ENCODE data around the gene HSPA1L.

HSPA1L gene

DNA sequence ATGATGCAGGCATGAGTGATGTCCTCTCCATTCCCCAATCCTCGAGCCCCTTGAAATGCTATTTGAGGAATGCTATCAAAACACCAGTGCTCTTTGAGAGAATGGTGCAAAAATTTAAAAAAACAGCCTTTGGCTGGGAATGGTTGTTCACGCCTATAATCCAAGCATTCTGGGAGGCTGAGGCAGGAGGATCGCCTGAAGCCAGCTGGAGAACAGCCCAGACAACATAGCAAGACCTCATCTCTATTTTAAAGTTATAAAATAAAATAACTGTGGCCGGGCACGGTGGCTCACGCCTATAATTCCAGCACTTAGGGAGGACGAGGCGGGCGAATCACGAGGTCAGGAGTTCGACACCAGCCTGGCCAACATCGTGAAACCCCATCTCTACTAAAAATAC lies 15.3 kb downstream of the HSPA1L start:
- Mint-ChIP-seq H3K4me1 (peaks cover 6% of the 10 kb centered on the region), H3K36me3 (ENCODE audit: low read depth) (peaks cover 23% of the 10 kb centered on the region), H3K27me3 (ENCODE audit: low read depth, poor library complexity) (no peaks in the 10 kb centered on the region), H3K9me3 (no peaks in the 10 kb centered on the region), H3K27ac (no peak overlapping the region), H3K4me3 (no peak overlapping the region)
- TF ChIP-seq, protein P1, sequence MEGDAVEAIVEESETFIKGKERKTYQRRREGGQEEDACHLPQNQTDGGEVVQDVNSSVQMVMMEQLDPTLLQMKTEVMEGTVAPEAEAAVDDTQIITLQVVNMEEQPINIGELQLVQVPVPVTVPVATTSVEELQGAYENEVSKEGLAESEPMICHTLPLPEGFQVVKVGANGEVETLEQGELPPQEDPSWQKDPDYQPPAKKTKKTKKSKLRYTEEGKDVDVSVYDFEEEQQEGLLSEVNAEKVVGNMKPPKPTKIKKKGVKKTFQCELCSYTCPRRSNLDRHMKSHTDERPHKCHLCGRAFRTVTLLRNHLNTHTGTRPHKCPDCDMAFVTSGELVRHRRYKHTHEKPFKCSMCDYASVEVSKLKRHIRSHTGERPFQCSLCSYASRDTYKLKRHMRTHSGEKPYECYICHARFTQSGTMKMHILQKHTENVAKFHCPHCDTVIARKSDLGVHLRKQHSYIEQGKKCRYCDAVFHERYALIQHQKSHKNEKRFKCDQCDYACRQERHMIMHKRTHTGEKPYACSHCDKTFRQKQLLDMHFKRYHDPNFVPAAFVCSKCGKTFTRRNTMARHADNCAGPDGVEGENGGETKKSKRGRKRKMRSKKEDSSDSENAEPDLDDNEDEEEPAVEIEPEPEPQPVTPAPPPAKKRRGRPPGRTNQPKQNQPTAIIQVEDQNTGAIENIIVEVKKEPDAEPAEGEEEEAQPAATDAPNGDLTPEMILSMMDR (IDR thresholded peaks at IDR 0.05): no peak
- DNase-seq: no peak

DNA sequence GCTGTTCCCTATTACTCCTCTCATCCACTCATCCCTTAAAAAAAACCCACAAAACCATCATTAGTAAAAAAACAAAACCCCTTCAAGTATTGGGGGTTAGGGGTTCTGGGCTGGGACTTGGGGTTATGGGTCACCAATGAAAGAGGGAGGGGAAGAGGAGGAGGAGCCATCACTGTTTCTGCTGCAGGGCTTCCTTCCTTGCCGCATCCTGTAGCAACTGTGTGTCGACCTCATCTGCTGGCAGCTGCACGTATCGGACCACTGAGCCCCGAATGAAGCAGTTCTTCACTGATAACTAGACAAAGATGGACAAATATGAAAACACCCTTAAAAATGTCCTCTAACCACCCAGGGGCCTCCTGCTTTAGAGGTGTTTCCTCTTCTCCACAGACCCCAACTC lies 17.5 kb downstream of the HSPA1L start:
- DNase-seq: no peak
- Mint-ChIP-seq H3K27ac (peak overlapping the region; percentile 96), H3K4me1 (peaks cover 28% of the 10 kb centered on the region), H3K4me3 (no peak overlapping the region), H3K9me3 (no peaks in the 10 kb centered on the region), H3K36me3 (ENCODE audit: low read depth) (peaks cover 20% of the 10 kb centered on the region), H3K27me3 (ENCODE audit: low read depth, poor library complexity) (no peaks in the 10 kb centered on the region)
- TF ChIP-seq, protein P1 (IDR thresholded peaks at IDR 0.05): no peak

DNA sequence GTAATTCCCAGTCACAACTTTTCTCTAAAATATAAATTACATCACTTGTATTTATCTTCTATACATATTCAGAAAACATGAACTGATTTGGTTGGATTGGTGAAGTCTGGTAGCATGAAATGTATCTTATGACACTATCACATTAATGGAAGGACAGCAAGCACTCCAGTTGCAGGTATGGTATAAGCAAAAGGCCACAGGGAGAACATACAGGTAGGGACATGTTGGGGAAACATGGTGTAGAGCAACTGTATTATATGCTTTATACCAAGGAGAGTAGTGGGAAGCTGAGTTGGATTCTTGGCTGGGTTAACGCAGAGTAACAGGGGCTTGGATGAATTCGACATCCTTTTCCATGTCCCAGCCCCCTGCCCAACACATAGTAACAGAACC lies 18.1 kb downstream of the HSPA1L start:
- TF ChIP-seq, protein P1 (IDR thresholded peaks at IDR 0.05): no peak
- Mint-ChIP-seq H3K9me3 (no peaks in the 10 kb centered on the region), H3K27ac (peak overlapping the region; percentile 96), H3K36me3 (ENCODE audit: low read depth) (peaks cover 21% of the 10 kb centered on the region), H3K4me1 (peaks cover 34% of the 10 kb centered on the region), H3K27me3 (ENCODE audit: low read depth, poor library complexity) (no peaks in the 10 kb centered on the region), H3K4me3 (peak overlapping the region; percentile 38)
- DNase-seq: no peak

DNA sequence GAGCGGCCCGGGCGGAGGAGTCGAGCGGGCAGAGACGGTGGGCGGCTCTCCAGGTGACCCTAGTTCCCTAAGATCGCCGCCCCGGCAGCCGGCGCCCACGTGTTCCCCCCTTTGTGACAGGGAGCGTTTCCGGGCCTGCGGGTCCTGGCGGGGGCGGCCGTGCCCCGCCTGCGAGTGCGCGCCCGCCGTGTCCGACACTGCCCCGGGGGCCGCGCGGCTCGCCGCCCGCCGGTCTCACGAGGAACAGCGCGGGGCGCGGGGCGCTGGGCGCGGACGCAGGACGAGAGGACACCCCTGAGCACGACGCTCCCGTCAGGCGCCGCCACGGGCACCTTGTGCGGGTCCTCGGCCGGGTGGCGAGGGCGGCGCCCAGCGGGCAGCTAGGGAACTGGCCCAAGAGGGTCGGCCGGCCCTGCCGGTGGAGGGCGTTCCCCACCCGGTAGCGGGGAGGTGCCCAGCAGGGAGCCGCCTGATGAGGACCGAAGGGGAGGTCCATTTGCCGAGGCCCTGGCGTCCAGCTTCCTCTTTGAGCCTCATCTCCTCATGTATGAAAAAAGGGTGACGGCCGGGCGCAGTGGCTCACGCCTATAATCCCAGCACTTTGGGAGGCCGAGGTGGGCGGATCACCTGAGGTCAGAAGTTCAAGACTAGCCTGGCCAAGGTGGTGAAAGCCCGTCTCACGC lies 19.3 kb downstream of the HSPA1L start, which contains the start of gene VARS1:
VARS1 (minus strand) TSS at position 137 of the 683 bp plus-strand sequence. CDS start 535 bp downstream, outside the sequence.
- Mint-ChIP-seq H3K4me1 (peaks cover 44% of the 10 kb centered on the region), H3K9me3 (no peaks in the 10 kb centered on the region), H3K27me3 (ENCODE audit: low read depth, poor library complexity) (no peaks in the 10 kb centered on the region), H3K27ac (peak within 1 kb of the TSS; percentile 100), H3K4me3 (peak within 1 kb of the TSS; percentile 98), H3K36me3 (ENCODE audit: low read depth) (peaks cover 25% of the 10 kb centered on the region)
- peak; percentile 90 for DNase-seq
- TF ChIP-seq, protein P1 (IDR thresholded peaks at IDR 0.05): peak; percentile 65

DNA sequence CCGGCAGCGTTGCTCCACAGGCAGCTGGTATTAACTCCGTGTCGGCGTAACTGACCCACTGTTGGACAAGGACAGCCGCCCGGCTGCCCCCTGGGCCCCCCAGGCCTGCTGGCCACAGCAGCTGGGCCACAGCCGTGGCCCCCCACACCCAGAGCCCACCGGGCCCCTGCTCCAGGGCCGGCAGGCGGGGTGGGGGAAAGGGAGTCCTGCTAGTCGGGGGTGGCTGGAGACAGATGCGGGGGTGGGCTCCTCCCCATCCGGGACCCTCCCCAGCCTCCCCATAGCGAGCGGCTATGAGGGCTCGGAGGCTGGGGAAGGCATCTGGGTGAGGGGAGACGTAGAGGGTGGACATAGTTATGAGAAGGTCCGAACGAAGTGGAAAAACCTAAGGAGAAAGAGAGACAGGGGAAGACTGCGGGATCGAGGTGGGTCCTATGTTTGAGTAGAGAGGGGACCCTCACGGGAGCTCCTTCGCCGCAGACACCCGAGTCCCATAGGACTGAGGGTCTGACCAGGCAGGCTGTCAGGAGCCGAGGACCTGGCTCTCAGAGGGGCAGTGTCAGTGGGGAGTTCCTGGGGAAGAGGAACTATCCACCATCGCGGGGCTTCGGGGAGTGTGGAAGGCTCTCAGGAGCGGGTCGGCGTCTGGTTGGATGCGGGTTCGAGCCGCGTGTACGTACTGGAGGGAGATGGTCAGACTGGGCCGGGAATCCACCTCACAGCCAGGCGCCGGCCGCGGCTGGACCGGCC lies 20.0 kb downstream of the HSPA1L start:
- Mint-ChIP-seq H3K4me3 (peak overlapping the region; percentile 98), H3K27ac (peak overlapping the region; percentile 100), H3K9me3 (no peaks in the 10 kb centered on the region), H3K36me3 (ENCODE audit: low read depth) (peaks cover 31% of the 10 kb centered on the region), H3K27me3 (ENCODE audit: low read depth, poor library complexity) (no peaks in the 10 kb centered on the region), H3K4me1 (peaks cover 48% of the 10 kb centered on the region)
- DNase-seq: peak; percentile 42
- TF ChIP-seq, protein P1 (IDR thresholded peaks at IDR 0.05): no peak

Data from nephron progenitor cell (in vitro differentiated cells).